ENCODE measurements around the gene AKAP10. TPM values are rescaled to one million over a fixed set of nuclear protein-coding genes. Genes with fewer than 3 reads are reported as not detected.
A peak's percentile ranks its signal among the peaks of the same experiment; 100 is the strongest.

AKAP10 gene
- polyA plus RNA-seq, 3 donors: 13.1 to 62.6 (median 15.4) TPM

- Histone ChIP-seq H3K27me3 (ENCODE audit: control insufficient read depth in 2 of 2, insufficient read depth in 2 of 2, low read length in 2 of 2) (no peaks in the 10 kb centered on the region), H3K4me3 (replicated peaks in 1 of 3; ENCODE audit: low read depth in 2 of 3, low read length in 3 of 3) (peak overlapping the region in 1 of 3 experiments; percentile 86), H4K20me1 (ENCODE audit: insufficient read depth, low read length) (peaks cover 10% of the 10 kb centered on the region), H3K4me1 (ENCODE audit: control insufficient read depth in 1 of 2, insufficient read depth in 2 of 2, low read length in 2 of 2) (peaks cover 51 to 52% of the 10 kb centered on the region in 2 donors), H3K36me3 (replicated peaks in 1 of 2; ENCODE audit: control insufficient read depth in 1 of 2, insufficient read depth in 2 of 2, low read length in 2 of 2) (peaks cover 0 to 8% of the 10 kb centered on the region in 2 donors), H3K27ac (ENCODE audit: low read depth in 1 of 2, low read length in 2 of 2) (peak overlapping the region; percentile 58 to 74), H3K9me3 (replicated peaks in 1 of 2; ENCODE audit: control insufficient read depth in 1 of 2, insufficient read depth in 1 of 2, low read length in 2 of 2) (no peaks in the 10 kb centered on the region), H2AFZ (ENCODE audit: insufficient read depth, low read depth, low read length, poor library complexity, severe bottlenecking) (peak overlapping the region; percentile 46), H3K4me2 (replicated peaks; ENCODE audit: extremely low read depth, low read length, poor library complexity, severe bottlenecking) (peak overlapping the region; percentile 60), H3K9ac (ENCODE audit: insufficient read depth, low read length, poor library complexity, severe bottlenecking) (no peak overlapping the region), H3K79me2 (ENCODE audit: insufficient read depth, low read length) (peaks cover 36% of the 10 kb centered on the region)
- H3K4me1 Mint-ChIP-seq: peaks cover 44% of the 10 kb centered on the region
- H3K36me3 Mint-ChIP-seq: peaks cover 6 to 10% of the 10 kb centered on the region in 2 donors
- 40% methylated on average over 32 of the region's 43 CpGs for WGBS (ENCODE audit: insufficient coverage)
- peaks cover 0 to 6% (median 0%) of the 10 kb centered on the region in 7 donors for H3K9me3 Mint-ChIP-seq
- intact Hi-C loops (cut with micrococcal nuclease): loop anchor here in 1 of 2 donors (10.0 kb wide), 1 partner anchor 115 kb away; the partner anchor contains the start of gene ULK2
- H3K27me3 Mint-ChIP-seq (ENCODE audit: low read depth in 3 of 3): peaks cover 0 to 3% (median 0%) of the 10 kb centered on the region in 3 donors
- peak overlapping the region; percentile 44 to 83 (median 64) for H3K27ac Mint-ChIP-seq
- H3K4me3 Mint-ChIP-seq: peak overlapping the region; percentile 68 to 77
- TF ChIP-seq CTCF (IDR thresholded peaks at IDR 0.05): no peak
- peak; percentile 68 to 86 (median 76) for DNase-seq
Measured at GRCh38 chr17:19979917-19980770, 2.5 kb upstream of the AKAP10 start.

GRCh38 chr17:19978805-19979211 lies 1.2 kb upstream of the AKAP10 start:
- H3K27ac ChIP-seq (ENCODE audit: low read depth in 1 of 2, low read length in 2 of 2): peak overlapping the region; percentile 91 to 95
- H3K27me3 ChIP-seq (ENCODE audit: control insufficient read depth in 2 of 2, insufficient read depth in 2 of 2, low read length in 2 of 2): no peaks in the 10 kb centered on the region
- no peak for TF ChIP-seq CTCF (IDR thresholded peaks at IDR 0.05)
- peak overlapping the region; percentile 66 for H3K4me2 ChIP-seq (replicated peaks; ENCODE audit: extremely low read depth, low read length, poor library complexity, severe bottlenecking)
- peaks cover 49% of the 10 kb centered on the region for H3K79me2 ChIP-seq (ENCODE audit: insufficient read depth, low read length)
- H3K9ac ChIP-seq (ENCODE audit: insufficient read depth, low read length, poor library complexity, severe bottlenecking): no peak overlapping the region
- peaks cover 51 to 62% of the 10 kb centered on the region in 2 donors for H3K4me1 ChIP-seq (ENCODE audit: control insufficient read depth in 1 of 2, insufficient read depth in 2 of 2, low read length in 2 of 2)
- H3K9me3 ChIP-seq (replicated peaks in 1 of 2; ENCODE audit: control insufficient read depth in 1 of 2, insufficient read depth in 1 of 2, low read length in 2 of 2): no peaks in the 10 kb centered on the region
- intact Hi-C loops (cut with micrococcal nuclease): loop anchor here in 1 of 2 donors (10.0 kb wide), 1 partner anchor 114 kb away; the partner anchor contains the start of gene ULK2
- WGBS (ENCODE audit: insufficient coverage): 63% methylated on average over 7 of the region's 13 CpGs
- Mint-ChIP-seq H3K27me3 (ENCODE audit: low read depth in 3 of 3) (peaks cover 0 to 3% (median 0%) of the 10 kb centered on the region in 3 donors), H3K27ac (peak overlapping the region; percentile 94 to 98 (median 97)), H3K4me1 (peaks cover 56% of the 10 kb centered on the region), H3K4me3 (peak overlapping the region; percentile 92 to 96), H3K36me3 (peaks cover 13 to 21% of the 10 kb centered on the region in 2 donors), H3K9me3 (peaks cover 0 to 6% (median 0%) of the 10 kb centered on the region in 7 donors)
- H2AFZ ChIP-seq (ENCODE audit: insufficient read depth, low read depth, low read length, poor library complexity, severe bottlenecking): no peak overlapping the region
- peak in 2 of 3 donors; percentile 52 to 57 for DNase-seq
- H3K4me3 ChIP-seq (replicated peaks in 1 of 3; ENCODE audit: low read depth in 2 of 3, low read length in 3 of 3): peak overlapping the region; percentile 86 to 94 (median 88)
- peaks cover 0 to 20% of the 10 kb centered on the region in 2 donors for H3K36me3 ChIP-seq (replicated peaks in 1 of 2; ENCODE audit: control insufficient read depth in 1 of 2, insufficient read depth in 2 of 2, low read length in 2 of 2)
- H4K20me1 ChIP-seq (ENCODE audit: insufficient read depth, low read length): peaks cover 23% of the 10 kb centered on the region

All from CD14-positive monocyte (primary cell).